B cell (primary cell): ENCODE measurements around the gene TBC1D1.

ENCODE experiments used
- EZH2 ChIP-seq: IDR thresholded peaks from 2 replicates; pipeline ENCODE4 v1.6.1; 2012; ENCODE audit warnings: borderline replicate concordance, low read depth, mild to moderate bottlenecking, moderate library complexity, low read length; ENCODE audit not compliant: insufficient read depth, poor library complexity, severe bottlenecking
- TF ChIP-seq, protein P1 (sequence below): fragments of 200-600 bp; IDR thresholded peaks from one replicate; pipeline ENCODE4 v1.8.0; 2022; ENCODE audit warnings: antibody characterized with exemption, mild to moderate bottlenecking

DNA sequence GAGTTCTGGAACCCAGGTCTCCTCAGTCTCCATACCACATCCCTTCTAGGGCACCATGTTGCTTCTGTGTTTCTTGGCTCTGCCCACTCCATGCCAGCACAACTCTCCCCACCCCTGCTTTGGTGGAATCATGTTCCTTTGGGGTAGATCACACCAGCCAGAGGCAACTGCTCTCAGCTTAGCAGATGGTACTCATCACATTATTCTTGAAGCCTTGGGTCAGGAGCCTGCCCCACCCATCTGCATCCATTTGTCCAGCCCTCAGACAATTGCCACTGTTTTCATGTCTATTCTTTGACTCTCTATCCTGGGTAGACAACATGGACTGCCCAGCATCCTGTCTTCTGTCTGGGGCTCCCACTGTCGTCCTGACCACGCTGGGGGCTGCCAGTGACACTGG, 216.9 kb downstream of the TBC1D1 start:
- TF ChIP-seq, protein P1, sequence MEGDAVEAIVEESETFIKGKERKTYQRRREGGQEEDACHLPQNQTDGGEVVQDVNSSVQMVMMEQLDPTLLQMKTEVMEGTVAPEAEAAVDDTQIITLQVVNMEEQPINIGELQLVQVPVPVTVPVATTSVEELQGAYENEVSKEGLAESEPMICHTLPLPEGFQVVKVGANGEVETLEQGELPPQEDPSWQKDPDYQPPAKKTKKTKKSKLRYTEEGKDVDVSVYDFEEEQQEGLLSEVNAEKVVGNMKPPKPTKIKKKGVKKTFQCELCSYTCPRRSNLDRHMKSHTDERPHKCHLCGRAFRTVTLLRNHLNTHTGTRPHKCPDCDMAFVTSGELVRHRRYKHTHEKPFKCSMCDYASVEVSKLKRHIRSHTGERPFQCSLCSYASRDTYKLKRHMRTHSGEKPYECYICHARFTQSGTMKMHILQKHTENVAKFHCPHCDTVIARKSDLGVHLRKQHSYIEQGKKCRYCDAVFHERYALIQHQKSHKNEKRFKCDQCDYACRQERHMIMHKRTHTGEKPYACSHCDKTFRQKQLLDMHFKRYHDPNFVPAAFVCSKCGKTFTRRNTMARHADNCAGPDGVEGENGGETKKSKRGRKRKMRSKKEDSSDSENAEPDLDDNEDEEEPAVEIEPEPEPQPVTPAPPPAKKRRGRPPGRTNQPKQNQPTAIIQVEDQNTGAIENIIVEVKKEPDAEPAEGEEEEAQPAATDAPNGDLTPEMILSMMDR, result no peak
- no peak for TF ChIP-seq EZH2
